HG03378 (cell line): ENCODE results near the gene KLHL17.
"Not testable (repeated sequence)": the region's sequence is repeated elsewhere in the genome, so short reads cannot be mapped to it uniquely, and the experiment has no call there.

Experiments used
- ATAC-seq: cut with Tn5 transposase; IDR thresholded peaks from one replicate; pipeline ENCODE4 v1.9.1; 2021; ENCODE audit warnings: mild to moderate bottlenecking, moderate library complexity; ENCODE audit not compliant: unreplicated experiment

The KLHL17 gene

GRCh38 chr1:998995-999724 lies 38.8 kb downstream of the KLHL17 start:
- ATAC-seq: no peak

GRCh38 chr1:999725-1000356 lies 39.5 kb downstream of the KLHL17 start, which contains the start of gene HES4:
HES4 (minus strand) TSS chr1:1000097; CDS start chr1:999973, 124 bp downstream.
- ATAC-seq: no peak

GRCh38 chr1:1000357-1001056 lies 40.1 kb downstream of the KLHL17 start:
- no peak for ATAC-seq

- no peak for ATAC-seq
Observed at GRCh38 chr1:1001057-1001783, 40.8 kb downstream of the KLHL17 start.

- ATAC-seq: no peak
Observed at GRCh38 chr1:1003618-1004419, 43.4 kb downstream of the KLHL17 start.

DNA sequence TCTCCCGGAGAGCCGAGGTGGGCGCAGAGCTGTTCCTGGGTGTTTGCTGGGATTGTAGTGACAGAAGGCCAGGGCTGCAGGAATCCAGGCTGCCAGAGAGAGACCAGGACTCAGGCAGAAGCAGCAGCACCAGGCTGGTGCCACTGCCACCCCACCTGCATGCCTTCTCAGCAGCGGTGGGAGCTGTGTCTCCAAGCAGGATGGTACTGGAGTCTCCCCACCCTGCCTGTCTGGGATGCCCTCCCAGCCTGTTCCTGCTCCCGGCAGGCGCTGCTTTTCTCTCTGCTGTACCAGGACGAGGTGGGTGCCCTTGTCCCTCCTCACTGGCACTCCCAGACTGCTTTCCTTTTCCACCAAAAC lies 44.0 kb downstream of the KLHL17 start:
- no peak for ATAC-seq

- ATAC-seq: no peak
Observed at GRCh38 chr1:1004780-1005697, 44.7 kb downstream of the KLHL17 start.

GRCh38 chr1:1005774-1006304 lies 45.5 kb downstream of the KLHL17 start:
- no peak for ATAC-seq

- no peak for ATAC-seq
Observed at GRCh38 chr1:1006305-1007159, 46.1 kb downstream of the KLHL17 start.

- not testable (repeated sequence) for ATAC-seq
Observed at GRCh38 chr1:1010131-1010530, 49.7 kb downstream of the KLHL17 start.

DNA sequence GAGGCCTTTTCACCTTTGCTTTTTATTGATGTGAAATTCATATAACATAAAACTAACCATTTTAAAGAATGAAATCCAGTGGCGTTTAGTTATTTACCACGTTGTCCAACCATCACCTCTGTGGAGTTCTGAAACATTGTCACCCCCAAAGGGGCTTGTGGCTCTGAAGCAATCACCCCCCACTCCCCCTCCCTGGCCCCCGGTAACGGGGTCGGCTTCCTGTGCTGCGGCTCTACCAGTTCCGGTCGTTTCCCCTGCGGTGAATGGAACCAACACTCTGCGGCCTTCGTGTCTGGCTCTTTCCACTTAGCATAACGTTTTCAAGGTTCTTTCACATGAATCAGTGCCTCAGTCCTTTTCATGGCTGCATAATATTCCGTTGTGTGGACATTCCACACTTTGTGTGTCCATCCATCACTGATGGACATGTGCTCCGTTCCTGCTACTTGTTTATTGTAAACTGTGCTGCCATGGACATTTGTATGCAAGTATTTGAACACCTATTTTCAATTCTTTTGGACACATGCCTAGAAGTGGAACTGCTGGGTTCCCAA lies 51.1 kb downstream of the KLHL17 start:
- no peak for ATAC-seq

GRCh38 chr1:1012736-1013104 lies 52.3 kb downstream of the KLHL17 start:
- not testable (repeated sequence) for ATAC-seq

- peak; percentile 83 for ATAC-seq
Observed at GRCh38 chr1:1013105-1013921, 52.9 kb downstream of the KLHL17 start, which contains the start of gene ISG15. ISG15 (plus strand) TSS chr1:1013497; CDS start chr1:1013574, 77 bp downstream.

DNA sequence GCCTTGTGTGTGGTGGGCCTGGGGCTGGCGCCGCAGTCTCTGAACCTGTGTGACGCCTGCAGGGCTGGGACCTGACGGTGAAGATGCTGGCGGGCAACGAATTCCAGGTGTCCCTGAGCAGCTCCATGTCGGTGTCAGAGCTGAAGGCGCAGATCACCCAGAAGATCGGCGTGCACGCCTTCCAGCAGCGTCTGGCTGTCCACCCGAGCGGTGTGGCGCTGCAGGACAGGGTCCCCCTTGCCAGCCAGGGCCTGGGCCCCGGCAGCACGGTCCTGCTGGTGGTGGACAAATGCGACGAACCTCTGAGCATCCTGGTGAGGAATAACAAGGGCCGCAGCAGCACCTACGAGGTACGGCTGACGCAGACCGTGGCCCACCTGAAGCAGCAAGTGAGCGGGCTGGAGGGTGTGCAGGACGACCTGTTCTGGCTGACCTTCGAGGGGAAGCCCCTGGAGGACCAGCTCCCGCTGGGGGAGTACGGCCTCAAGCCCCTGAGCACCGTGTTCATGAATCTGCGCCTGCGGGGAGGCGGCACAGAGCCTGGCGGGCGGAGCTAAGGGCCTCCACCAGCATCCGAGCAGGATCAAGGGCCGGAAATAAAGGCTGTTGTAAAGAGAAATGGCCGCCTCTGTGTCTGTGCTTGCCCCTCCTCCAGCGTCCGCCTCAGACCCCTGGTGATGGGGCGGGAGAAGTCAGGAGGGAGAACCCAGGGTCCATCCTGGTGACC lies 53.7 kb downstream of the KLHL17 start:
- ATAC-seq: no peak

- no peak for ATAC-seq
Observed at GRCh38 chr1:1014799-1015681, 54.7 kb downstream of the KLHL17 start.
